ENCODE measurements around the gene PANK4.
"Not testable (repeated sequence)": the region's sequence is repeated elsewhere in the genome, so short reads cannot be mapped to it uniquely, and the experiment has no call there.

Gene PANK4

DNA sequence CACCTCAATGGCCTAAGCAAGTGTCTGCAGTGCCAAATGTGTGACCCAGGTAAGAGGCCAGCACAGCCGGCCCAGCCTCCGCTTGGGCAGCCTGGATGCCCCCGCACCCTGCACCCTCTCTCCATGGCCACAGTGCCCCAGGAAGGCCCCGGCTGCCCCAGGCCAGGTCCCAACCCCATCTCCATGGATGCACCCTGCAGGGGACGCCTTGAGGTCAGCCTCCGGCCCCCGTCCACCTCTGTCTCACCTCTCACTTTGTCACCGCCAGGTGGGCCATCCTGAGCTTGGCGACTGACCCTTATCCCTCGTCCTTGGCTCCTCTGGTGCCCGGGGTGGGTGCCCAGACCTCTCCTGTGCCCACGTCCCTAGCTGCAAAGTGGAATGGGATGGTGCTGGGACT is 32.0 kb upstream of the PANK4 start:
- no peak for DNase-seq

- no peak for DNase-seq
These were observed 31.3 kb upstream of the PANK4 start for GRCh38 chr1:2557482-2558400.

DNA sequence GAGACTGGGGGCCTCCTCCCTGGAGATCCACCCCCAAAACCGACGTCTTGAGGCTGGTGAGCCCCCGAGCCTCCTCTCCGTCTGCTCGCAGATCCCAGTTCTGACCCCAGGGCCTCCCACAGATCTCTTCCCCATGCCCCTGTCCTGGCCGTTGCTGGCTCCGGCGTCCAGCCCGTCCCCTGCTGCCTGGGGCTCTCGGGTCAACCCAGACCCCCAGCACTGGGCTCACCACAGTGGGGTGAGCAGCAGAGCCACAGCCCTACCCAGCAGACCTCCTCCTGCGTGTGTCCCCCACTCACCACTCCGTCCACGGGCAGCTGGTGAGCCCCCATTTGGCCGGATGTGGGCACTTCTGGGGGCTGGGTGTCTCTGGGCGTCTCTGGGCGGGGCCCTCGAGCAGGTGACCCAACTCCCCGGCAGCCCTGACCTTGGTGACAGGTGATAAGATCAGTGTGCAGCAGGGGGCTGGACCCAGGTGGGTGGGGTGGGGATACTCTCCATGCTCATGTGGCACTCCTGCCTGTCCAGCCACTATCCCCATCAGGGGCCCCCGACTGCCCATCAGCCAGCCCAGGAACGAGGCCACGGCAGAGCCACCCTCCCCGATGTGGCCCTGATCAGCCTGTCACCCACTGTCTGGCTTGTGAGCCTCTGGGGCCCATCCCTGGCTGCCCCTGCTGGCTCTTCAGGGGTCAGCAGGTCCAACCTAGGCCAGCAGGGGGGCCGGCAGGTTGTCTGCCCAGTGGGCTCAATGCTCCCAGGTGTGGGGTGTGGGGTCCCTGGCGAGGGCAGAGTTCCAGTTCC is 30.5 kb upstream of the PANK4 start:
- DNase-seq = peak in 1 of 3 donors; percentile 45

- DNase-seq = peak; percentile 80 to 88 (median 86)
These were observed 29.9 kb upstream of the PANK4 start, which contains the start of gene TNFRSF14 for GRCh38 chr1:2556277-2556677. Gene TNFRSF14, plus strand, starts transcription at chr1:2556371. Its CDS starts 294 bp downstream, at chr1:2556665.

- peak; percentile 92 to 94 (median 92) for DNase-seq
These were observed 29.4 kb upstream of the PANK4 start for GRCh38 chr1:2555634-2556276.

DNA sequence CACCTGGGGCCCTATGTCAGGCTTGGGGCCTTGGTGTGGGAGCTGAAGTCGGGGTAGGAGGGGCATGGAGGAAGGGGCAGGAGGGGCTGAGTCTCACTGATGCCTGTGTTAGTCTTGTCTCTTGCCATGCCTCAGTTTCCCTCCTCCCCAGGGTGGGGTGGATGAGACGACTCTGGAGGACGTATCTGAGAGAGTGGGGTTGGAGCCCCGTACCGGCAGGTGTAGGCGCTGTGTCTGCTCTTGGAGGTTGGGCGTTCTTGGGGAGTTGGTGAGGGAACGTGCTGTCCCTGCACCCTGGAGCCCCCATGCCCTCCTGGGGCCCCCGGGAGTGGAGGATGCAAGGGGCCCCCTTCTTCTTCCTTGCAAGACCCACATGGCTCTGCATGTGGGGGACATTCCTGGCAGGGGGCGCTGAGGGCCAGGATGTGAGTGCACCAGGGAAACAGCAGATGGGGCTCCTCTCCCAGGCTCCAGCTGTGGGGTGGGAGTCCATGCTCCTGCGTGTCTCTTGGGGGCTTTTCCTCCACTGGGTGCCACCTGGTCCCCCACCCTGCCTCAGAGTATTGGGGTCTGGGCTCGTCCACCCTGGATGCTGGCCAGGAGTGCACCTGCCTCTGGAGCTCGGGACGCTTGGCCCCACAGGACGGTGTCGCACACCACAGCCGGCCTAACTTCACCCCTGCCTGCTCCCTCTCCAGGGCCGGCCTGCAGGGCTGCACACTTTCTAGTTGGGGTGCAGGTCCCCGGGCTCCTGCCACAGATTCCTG is 28.4 kb upstream of the PANK4 start:
- peak; percentile 42 to 72 (median 50) for DNase-seq

- no peak for DNase-seq
These were observed 27.6 kb upstream of the PANK4 start for GRCh38 chr1:2553871-2554620.

- not testable (repeated sequence) for DNase-seq
These were observed 26.7 kb upstream of the PANK4 start for GRCh38 chr1:2553076-2553475.

- no peak for DNase-seq
These were observed 25.8 kb upstream of the PANK4 start for GRCh38 chr1:2552189-2552588.

- not testable (repeated sequence) for DNase-seq
These were observed 25.1 kb upstream of the PANK4 start for GRCh38 chr1:2551544-2551943.

DNA sequence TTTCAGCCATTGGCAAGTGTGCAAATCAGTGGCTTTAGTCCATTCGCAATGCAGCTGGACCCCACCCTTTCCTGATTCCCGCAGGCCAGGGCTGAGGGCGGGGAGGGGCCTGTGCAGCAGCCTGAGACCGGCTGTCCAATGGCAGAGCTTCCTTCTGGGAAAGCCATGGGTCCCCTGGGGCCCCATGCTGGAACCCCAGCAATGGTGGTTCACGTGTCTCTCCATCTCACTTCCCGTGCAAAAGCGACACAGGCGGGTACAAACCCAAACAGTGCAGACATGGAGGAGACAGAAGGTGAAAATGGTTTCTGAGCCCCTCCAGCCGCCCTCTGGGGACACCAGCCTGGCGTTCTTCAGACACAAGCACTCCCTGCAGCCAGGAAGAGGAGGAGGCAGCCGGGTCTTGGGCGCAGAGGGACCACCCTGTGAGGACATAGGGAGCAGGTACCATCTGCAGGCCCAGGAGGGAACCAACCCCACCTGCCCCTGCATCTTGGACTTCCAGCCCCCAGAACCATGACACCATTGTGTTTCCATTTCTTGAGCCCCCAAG is 24.0 kb upstream of the PANK4 start:
- DNase-seq = not testable (repeated sequence)

DNA sequence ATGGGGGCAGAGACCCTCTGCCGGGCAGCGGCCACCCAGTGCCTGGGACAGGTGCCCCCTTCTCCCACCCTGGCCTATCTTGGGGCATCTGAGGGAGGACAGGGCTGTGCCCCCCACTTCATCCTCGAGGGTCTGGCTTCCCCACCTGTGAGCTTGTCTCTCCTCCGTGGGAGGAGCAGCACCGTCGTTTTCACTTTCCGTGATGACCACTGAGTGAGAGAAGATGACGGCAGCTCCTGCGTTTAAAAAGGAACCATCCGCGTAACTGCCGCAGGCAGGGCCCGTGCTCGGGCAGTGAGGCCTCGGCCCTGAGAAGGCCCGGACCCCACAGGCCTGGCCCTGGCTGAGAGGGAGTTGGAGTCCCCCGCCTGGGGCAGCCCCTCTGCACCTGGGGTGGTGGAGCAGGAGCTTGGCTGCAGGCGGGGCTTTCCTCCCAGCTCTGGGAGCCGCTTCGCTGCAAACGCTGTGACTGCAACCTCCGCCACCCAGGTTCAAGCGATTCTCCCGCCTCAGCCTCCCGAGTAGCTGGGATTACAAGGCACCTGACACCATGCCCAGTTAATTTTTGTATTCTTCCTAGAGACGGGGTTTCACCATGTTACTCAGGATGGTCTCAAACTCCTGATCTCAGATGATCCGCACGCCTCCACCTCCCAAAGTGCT is 23.1 kb upstream of the PANK4 start:
- not testable (repeated sequence) for DNase-seq

DNA sequence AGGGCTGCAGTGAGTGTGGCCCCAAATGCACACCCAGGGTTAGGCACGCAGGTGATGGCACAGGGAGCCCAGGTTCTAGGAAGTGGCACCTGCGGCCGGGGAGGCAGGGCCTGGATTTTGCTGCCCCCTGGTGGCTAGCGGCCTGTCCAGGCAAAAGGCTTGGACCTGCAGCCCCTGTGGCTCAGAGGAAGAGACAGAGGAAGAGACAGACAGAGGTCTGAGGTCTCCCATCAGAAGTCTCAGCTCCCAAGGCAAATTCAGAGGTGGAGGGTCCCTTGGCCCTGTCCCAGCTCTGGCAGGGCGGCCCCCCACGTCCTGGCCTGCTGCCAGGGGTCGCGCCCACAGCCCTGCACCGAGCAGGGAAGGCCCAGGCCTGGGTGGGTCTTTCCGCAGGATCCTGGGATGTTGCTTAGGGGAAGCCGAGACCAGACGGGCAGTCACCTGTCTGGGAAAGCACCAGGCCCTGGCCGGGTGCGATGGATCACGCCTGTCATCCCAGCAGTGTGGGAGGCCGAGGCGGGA is 21.7 kb upstream of the PANK4 start:
- DNase-seq = peak; percentile 74 to 89 (median 79)

- peak; percentile 63 to 73 (median 65) for DNase-seq
These were observed 21.0 kb upstream of the PANK4 start for GRCh38 chr1:2547210-2548067.

DNA sequence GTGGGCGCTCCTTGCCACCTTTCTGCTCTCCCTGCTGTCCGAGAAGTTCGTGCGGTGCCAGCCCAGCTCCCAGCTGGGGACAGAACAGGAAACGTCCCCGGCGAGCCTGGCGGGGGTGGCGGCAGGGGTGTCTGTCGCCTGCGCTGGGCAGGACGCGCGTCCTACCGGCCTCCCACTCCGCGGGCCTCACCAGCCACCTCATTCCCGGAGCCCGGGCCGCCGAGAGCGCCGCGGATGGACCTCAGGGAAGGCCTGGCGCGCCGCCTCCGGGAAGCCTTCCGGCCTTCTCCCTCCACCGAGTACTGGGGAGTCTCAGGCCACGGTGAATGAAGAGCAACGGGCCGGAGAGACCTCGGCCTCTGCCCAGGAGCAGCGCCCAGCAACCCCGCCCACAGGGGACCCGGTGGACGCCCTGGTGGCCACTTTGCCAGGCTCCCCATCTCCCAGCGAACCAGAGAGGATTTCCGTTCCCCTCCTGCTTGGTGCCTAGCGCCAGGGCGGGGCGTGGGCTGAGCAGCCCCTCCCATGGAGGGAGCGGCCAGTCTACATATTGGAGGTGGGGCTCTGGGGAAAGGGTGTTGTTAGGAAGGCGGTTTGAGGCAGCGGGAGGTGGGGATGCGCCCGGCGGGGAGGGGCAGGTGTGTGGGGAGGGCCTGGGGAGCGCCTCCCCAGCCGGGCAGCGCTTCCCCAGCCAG is 20.3 kb upstream of the PANK4 start:
- peak; percentile 86 to 94 (median 91) for DNase-seq

- peak; percentile 74 to 94 (median 88) for DNase-seq
These were observed 19.5 kb upstream of the PANK4 start for GRCh38 chr1:2545754-2546514.

DNA sequence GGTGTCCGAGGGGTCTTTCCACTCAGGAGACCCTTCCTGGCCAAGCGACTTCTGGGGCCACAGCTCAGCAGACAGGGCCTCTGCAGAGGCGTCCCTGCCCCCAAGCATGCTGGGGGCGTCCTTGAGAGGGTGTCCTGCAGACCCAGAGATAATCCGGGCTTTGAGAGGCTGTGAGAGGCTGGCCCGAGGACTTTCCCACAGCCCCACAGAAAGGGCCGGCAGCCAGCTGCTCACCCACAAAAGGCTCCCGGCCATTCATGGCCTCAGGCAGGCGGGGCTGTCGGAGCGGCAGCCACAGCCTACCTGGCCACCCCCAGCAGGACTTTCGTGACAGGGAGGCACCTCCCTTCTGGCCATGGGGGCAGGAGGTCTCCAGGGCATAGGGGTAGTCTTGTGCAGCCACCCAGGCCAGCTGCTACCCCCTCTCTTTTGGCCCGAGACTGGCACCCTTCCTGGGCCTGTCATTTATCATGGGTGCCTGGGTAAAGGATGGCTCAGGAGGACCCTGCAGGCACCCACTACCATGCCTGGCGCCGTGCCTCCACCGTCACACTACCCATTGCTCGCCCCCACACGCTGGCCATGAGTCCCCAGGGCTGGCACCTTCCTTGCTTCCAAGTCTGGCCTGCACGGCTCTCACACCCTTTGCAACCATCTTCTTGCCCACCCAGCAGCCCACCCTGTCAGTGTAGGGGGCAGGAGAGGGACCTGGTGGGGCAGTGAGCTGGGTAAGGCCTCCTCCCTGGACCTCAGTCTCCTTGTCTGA is 18.7 kb upstream of the PANK4 start:
- DNase-seq = no peak

Data from suppressor macrophage treated with lipopolysaccharide for 1 hour (primary cell).